GM18498 (cell line): ENCODE results near the gene LRIG2.
"Not testable (repeated sequence)": the region's sequence is repeated elsewhere in the genome, so short reads cannot be mapped to it uniquely, and the experiment has no call there.

Experiments used
- ATAC-seq: cut with Tn5 transposase; IDR thresholded peaks from one replicate; pipeline ENCODE4 v1.9.1; 2021; ENCODE audit warnings: mild to moderate bottlenecking, moderate library complexity; ENCODE audit not compliant: unreplicated experiment

The LRIG2 gene

GRCh38 chr1:113124366-113124765 is 51.4 kb downstream of the LRIG2 start:
- no peak for ATAC-seq

DNA sequence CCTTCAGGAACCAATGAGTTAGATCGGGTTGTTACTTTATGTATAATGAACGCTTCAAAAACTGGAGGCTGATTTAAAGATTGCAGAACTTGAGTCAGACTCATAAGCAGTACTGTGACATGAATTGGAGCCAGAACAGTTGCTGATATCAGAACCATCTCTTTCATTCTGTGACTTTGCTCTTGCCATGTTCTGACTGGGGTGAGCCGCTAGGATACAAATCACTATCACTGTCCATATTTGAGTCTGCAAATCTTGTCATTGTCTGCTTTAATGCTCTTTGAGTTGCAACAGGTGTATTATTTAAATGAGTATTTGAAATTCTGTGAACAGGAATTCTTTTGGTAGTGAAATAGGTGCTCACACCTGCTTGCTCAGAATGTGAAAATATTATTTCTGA is 52.5 kb downstream of the LRIG2 start:
- ATAC-seq, result no peak

- no peak for ATAC-seq
These were observed 53.2 kb downstream of the LRIG2 start for GRCh38 chr1:113126207-113126606.

DNA sequence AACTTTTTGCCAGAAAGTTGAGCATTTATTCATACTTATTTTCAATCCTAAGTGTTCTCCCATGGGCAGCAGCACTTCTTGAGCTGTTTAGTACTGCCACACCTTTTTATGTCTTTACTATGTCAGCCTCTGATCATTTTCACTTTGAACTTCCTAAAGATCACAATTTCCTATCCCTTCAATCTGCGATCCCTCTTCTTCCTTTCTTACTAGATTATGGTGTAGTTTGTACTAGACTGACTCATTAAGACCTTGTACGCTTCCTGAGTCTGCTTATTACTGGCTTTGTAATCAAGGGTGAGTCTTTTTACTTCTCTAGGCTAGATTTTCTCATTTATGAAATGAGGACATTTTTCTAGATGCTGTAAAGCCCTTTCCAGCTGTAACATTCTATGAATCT is 55.1 kb downstream of the LRIG2 start:
- ATAC-seq, result no peak

DNA sequence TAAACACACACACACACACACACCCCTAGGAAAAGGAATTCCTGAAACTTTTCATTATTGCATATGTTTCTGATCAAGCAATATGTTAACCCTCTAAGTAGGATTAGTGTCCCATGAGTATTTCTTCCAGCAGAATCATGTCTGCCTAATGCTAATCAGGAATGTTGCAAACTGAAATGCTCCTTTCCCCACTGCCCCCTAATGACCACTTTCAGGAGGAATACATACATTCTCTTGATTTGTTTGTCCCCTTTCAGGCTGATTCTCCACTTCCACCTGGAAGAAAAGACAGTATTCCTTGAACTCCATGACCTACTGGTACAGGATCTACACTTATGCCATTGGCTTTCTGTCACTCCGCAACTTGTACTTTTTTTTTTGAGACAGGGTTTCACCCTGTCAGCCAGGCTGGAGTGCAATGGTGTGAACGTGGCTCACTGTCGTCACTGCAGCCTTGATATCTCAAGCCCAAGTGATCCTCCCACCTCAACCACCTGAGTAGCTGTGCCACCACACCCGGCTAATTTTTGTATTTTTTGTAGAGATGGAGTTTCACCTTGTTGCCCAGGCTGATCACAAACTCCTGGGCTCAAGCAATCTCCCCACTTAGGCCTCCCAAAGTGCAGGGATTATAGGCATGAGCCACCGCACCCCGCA is 56.7 kb downstream of the LRIG2 start:
- ATAC-seq, result no peak

DNA sequence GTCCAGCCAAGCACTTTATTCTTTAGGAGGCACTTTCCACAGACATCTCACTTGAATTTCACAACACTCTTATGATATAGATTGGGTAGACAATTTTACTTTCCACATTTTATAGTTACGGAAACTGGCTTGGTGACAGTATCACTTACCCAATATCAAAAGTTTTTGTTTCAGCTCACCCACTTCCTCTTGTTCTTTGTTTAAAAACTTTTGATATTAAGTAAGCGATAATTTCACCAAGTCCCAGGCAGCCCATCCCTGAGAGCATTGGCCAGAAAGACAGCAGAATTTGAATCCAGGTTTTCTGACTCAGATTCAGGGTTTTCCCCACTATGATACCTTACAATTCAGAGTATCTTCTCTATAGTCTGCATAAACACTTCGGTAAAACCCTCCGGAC is 60.0 kb downstream of the LRIG2 start:
- ATAC-seq, result no peak

DNA sequence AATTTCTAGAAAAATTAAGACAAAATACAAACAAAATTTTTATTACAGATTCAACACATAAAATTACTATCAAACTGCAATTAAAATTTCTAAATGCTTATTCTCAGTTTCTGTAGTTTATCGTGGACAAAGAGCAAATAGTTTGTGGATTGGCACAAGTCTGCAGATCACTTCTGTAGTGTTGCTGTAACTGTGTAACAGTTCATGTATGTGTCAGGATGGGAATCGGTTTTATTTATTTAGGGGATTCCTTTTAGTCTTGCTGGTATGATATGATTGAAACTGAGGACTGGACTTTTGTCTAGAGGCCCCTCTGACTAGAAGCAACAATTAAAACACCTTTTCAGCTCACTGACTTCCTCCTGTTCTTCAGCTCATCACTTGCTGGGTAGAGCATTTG is 60.8 kb downstream of the LRIG2 start:
- no peak for ATAC-seq

GRCh38 chr1:113135460-113135859 is 62.5 kb downstream of the LRIG2 start:
- no peak for ATAC-seq

DNA sequence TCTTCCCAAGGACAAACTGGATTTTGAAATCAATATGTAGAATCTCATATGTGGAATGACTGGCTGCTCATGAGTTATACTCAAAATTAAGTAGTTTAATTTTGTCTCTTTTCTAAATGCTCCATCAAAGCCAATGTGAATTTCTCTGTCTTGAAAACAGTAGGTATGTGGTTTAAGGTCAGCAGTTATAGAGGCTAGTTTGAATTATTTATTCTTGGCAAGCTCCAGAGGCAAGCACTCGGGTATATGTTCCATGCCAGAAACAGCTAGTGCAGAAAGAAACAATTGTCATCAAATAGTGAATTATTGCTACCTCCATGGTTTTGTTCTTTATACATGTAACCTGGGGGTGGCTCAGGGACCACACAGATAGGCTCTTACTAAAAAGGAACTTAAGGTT is 63.5 kb downstream of the LRIG2 start:
- ATAC-seq, result no peak

DNA sequence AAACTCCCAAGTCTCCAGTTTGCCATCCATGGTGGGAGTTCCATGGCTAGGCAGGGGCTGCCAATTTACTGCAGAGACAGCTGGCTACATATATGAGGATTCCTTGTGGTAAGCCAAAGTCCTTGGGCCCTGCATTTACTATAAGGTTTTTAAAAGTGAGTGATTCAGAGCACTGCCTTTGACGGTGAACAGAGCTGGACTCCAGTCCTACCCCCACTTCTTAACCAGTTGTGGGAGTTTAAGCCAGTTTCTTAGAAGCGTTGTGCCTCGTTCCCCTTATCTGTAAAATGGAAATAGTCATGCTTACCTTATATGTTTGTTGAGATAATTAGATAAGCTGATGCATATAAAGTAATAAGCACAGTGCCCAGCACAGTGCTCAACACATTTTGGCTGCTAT is 64.6 kb downstream of the LRIG2 start:
- ATAC-seq, result no peak

GRCh38 chr1:113138778-113139177 is 65.8 kb downstream of the LRIG2 start:
- no peak for ATAC-seq

- ATAC-seq, result no peak
These were observed 67.2 kb downstream of the LRIG2 start for GRCh38 chr1:113140176-113140575.

DNA sequence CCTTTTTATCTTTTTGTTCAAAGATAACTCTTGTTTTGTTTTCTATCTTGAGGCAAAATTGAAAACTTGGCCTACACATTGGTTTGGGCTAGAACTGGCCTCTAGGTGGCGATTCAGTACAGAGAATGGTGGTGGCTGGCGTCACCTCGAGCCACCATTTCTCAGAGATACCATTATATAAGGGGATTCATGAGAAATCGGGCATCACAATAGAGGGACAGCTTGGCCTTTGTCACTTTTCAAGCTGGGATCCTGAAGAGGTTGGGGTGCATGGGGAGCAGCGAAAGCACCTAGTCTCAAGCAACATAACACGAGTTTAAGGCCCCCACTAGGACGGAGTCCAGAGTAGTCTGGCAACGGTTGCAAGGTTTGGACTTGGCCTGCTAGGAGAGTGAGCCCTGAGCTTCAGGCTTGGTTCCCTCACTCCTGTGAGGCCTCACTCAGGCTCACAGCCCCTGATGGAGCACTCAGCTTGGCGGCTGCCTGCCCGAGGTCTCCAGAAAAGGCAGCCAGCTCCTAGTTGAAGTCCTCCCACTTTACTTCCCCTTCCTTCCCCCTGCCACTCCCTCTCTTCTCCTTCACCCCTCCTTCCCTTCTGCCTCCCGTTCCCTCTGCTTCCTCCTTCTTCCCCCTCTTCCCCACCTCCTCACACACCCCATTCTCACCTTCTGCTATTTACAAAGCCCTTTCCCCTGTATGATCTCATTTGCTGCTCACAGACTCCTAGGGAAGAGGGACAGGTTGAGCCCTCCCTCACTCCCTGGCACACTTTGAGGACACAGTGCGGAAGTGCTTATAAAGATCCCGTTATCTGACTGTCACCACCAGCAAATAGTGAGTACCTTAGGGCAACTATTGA is 67.8 kb downstream of the LRIG2 start:
- ATAC-seq, result peak; percentile 81

DNA sequence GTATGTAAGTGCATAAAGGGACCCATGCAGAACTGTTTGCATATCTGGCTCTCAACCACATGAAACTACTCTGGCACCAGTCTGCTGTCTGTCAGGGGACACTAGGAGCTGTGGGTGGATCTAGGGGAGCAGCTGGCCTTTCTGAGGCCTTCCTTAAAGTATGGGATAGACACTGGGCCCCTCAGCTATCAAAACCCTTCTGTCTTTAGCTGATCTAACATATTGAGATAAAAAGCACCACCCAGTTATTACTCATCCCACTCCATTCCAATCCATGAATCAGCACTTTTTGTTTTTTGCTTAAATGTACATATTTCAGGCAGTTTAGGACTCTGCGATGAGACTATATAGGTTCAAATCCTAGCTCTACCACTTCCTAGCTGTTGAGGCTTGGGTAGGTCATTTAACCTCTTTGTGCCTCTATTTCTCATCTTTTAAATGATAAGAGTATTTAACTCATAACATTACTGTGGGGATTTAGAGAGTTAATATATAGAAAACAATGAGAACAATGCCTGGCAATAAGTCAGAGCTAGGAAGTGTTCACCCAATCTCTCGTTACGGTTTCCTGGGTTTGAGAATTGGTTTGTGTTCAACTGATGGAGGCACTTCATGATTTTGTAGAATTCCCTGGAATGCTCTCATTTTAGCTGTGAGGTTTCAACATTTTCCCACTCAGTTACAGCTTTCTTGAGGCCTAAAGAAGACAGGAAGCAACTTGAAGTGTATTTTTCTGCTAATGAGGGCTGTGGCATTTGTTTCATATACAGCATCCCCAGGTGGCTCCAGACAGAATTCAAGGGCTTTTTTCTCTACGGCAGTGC is 68.9 kb downstream of the LRIG2 start:
- ATAC-seq, result no peak

GRCh38 chr1:113142791-113143190 is 69.8 kb downstream of the LRIG2 start:
- ATAC-seq, result no peak

DNA sequence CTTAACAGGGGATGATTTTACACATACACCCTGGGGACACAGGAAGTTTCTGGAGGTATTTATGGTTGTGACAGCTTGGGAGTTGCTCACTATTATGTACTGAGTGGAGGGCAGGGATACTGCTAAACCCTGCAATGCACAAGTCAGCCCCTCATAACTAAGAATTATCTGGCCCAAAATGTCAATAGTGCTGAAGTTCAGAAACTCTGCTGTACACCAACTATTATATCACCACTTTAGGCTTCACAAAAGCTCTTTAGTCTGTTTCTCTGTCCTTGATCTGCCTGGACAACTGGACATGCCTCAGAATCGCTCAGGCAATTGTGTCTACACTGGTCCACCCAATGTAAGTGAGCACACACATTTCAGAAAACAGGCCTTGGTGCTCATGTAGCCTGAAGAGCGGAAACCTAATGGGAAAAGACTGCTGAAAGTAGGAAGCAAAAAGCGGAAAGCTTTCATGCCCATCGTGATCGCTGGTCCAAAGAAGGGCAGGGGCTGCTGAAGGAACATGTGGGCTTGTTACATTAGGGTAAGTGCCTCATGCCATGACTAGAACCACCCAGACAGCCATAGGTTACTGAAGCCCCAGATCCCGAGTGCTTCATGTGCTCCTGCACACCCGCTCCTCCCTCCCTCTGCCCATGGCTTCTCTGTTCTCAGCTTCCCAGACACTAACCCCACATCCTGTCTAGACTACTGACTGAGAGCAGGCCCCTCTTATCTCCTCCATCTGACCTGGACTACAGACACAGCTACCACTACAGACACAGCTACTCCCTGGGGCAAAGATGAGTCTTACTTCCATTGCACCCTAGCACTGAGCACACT is 73.5 kb downstream of the LRIG2 start:
- no peak for ATAC-seq

DNA sequence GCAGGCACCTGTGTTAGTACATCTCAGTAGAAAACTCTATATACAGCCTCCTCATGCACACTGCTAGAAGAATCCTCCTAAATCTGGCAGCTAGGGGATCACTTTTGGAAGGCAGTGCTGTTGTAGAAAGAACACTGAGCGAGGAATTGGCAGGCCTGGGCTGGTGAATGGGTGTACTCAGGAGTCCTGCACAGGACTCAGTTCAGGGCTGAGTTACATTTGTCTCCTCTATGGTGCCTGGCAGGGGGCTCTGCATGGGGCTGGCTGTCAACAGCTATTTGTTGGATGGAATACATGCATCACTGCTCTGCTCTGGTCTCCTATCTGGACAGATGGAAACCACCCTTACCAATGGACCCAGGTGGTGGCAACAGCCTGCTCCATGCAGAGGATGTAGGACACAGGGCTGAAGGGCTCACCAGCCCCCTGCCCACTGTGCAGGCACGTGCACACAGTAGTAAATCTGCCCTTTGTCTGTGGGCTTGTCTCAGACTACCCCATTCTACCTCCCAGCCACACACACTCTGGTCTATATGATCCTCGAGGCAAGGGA is 74.2 kb downstream of the LRIG2 start:
- no peak for ATAC-seq

- no peak for ATAC-seq
These were observed 74.8 kb downstream of the LRIG2 start for GRCh38 chr1:113147826-113148225.

DNA sequence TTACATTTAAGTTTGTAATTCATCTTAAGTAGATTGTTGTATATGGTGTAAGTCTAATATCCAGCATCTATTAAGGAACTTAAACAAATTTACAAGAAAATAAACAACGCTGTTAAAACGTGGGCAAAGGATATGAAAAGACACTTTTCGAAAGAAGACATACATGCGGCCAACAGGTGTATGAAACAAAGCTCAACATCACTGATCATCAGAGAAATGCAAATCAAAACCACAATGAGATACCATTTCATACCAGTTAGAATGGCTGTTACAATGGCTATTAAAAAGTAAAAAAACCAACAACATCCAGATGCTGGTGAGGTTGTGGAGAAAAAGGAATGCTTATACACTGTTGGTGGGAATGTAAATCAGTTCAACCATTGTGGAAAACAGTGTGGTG is 77.5 kb downstream of the LRIG2 start:
- ATAC-seq, result not testable (repeated sequence)

DNA sequence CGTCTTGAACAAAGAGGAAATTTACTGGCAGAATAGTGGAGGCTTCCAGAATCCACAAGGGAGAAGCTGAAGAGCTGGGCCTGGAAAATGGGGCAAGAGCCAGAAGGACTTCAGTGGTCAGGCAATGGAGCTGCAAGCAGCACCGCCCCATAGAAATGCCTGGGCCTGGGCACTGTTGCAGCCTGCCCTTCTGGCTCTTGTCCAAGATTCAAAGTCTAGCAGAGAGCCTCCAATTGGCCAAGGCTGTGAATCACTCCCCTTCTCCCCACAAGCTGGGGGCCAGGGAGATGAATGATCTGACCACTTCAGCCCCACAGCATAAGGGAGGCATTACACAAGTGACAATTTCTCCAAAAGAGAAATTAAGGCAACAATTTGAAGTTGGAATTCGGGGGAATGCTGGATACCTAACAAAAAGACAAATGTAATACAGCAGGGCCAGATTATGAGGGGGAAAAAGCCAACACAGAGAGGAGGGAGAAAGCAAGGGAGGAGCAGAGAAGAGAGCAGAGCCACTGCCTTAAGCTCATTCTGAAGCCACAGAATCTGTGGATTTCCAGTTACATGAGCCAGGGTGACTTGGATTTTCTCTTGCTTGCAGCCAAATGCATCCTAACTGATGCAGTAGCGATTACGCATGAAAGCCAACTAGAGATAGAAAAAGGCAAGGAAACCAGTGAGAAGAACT is 80.3 kb downstream of the LRIG2 start:
- ATAC-seq, result no peak
